ENCODE results near the gene TNFAIP8L2. TPM values are rescaled to one million over a fixed set of nuclear protein-coding genes. Genes with fewer than 3 reads are reported as not detected.
"Not testable (repeated sequence)": the region's sequence is repeated elsewhere in the genome, so short reads cannot be mapped to it uniquely, and the experiment has no call there.

Gene TNFAIP8L2
- total and polyA plus RNA-seq, 12 donors, result 1.4 to 19.9 (median 7.3) TPM

DNA sequence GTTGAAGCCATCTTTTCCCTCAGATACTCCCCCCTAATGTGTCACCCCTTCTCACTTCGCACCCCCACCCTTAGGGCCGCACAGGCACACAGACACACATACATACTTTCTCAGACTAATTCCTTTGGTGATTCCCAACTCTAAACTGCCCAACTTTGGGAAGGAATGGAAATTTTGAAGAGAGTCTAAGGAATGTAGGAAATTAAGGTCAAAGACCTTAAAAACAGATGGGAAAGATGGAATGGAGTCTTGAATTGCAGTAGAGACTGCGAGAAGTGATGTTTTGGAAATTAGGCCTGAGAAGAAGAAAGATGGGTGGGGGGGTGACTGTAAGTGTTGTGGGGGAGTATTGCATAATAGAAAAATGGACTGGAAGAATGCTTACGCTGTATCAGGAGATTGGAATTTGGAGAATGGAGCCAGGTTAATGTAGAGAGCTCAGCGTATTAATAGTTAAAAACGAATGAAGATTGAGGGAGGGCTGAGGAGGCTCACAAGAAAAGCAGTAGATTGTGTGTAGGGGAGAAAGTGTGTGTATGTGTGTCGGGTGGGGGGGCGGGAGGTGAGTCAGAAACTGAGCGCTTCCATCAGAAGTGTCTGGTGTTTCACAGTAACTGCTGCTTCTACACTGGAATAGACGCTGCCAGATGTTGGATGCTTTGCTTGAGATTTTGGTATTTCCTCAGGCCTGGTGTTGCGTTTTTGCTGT is 43.6 kb downstream of the TNFAIP8L2 start:
- Histone ChIP-seq H3K4me3 (peak overlapping the region in 3 of 4 donors; percentile 27 to 97 (median 61)), H3K4me1 (replicated peaks in 1 of 2) (peaks cover 32 to 46% of the 10 kb centered on the region in 2 donors), H3K27ac (peak overlapping the region in 3 of 5 donors; percentile 94 to 99 (median 95)), H3K9me3 (replicated peaks in 1 of 3) (no peaks in the 10 kb centered on the region), H3K36me3 (replicated peaks in 1 of 2) (peaks cover 0 to 16% of the 10 kb centered on the region in 2 donors), H3K27me3 (no peaks in the 10 kb centered on the region)
- TF ChIP-seq POLR2A (IDR thresholded peaks at IDR 0.05), result no peak
- TF ChIP-seq, protein P1, sequence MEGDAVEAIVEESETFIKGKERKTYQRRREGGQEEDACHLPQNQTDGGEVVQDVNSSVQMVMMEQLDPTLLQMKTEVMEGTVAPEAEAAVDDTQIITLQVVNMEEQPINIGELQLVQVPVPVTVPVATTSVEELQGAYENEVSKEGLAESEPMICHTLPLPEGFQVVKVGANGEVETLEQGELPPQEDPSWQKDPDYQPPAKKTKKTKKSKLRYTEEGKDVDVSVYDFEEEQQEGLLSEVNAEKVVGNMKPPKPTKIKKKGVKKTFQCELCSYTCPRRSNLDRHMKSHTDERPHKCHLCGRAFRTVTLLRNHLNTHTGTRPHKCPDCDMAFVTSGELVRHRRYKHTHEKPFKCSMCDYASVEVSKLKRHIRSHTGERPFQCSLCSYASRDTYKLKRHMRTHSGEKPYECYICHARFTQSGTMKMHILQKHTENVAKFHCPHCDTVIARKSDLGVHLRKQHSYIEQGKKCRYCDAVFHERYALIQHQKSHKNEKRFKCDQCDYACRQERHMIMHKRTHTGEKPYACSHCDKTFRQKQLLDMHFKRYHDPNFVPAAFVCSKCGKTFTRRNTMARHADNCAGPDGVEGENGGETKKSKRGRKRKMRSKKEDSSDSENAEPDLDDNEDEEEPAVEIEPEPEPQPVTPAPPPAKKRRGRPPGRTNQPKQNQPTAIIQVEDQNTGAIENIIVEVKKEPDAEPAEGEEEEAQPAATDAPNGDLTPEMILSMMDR (IDR thresholded peaks at IDR 0.05), result no peak
- peak in 3 of 7 donors; percentile 28 to 56 (median 46) for DNase-seq
- 14 to 23% (median 19%) methylated on average over 11 of the region's 11 CpGs for WGBS, 4 donors
- intact Hi-C loops (cut with DNase I), result loop anchor here (5.0 kb wide), 1 partner anchor 52 kb away; the partner anchor contains the start of gene PSMD4 (in 2 of the 2)

DNA sequence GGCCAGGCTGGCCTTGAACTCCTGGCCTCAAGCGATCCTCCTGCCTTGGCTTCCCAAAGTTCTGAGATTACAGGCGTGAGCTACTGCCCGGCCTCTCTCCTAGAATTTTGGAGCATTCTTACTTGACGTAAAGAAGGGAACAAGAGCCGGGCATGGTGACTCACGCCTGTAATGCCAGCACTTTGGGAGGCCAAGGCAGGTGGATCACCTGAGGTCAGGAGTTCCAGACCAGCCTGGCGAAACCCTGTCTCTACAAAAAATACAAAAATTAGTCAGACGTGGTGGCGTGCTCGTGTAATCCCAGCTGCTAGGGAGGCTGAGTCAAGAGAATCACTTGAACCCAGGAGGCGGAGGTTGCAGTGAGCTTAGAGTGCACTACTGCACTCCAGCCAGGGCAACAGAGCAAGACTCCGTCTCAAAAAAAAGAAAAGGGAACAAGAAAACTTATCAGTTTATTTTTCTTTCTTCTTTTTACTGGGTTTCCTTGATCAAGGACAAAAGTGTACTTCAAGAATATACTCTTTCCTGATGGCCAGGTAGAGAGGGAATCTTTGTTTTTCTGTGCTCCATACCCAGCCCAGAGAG is 49.0 kb downstream of the TNFAIP8L2 start:
- peaks cover 0 to 44% of the 10 kb centered on the region in 2 donors for H3K36me3 ChIP-seq (replicated peaks in 1 of 2)
- WGBS, 4 donors, result 76 to 89% (median 81%) methylated on average over 11 to 12 of the region's 12 CpGs
- H3K4me3 ChIP-seq; H3K27me3 ChIP-seq; intact Hi-C loops (cut with DNase I); H3K9me3 ChIP-seq (replicated peaks in 1 of 3); H3K27ac ChIP-seq: not testable (repeated sequence)
- peaks cover 18 to 29% of the 10 kb centered on the region in 2 donors for H3K4me1 ChIP-seq (replicated peaks in 1 of 2)
- DNase-seq, result peak in 2 of 7 donors; percentile 27 to 50

Other genes starting within 250 kb of the TNFAIP8L2 start
- 10 to 100 TPM; 12.6 to 52.9 (median 33.9) TPM for gene SETDB1, start 230.3 kb upstream of the TNFAIP8L2 start, total RNA-seq
- gene SETDB1, start 230.3 kb upstream of the TNFAIP8L2 start, polyA plus RNA-seq, result 10 to 100 TPM; 28.9 to 50.4 (median 41.3) TPM
- gene CERS2, start 181.8 kb upstream of the TNFAIP8L2 start, total RNA-seq, result 100 to 1,000 TPM; 289 to 682 (median 496) TPM
- gene CERS2, start 181.8 kb upstream of the TNFAIP8L2 start, polyA plus RNA-seq, result 100 to 1,000 TPM; 482 to 547 (median 520) TPM
- gene ANXA9, start 174.4 kb upstream of the TNFAIP8L2 start, total RNA-seq, result 1 to 10 TPM in 2 of 9 donors, under 1 TPM in 7; 0.22 to 3.2 (median 0.50) TPM
- gene ANXA9, start 174.4 kb upstream of the TNFAIP8L2 start, polyA plus RNA-seq, result under 1 TPM; 0.18 to 0.56 (median 0.40) TPM
- gene MINDY1, start 149.7 kb upstream of the TNFAIP8L2 start, total RNA-seq, result 10 to 100 TPM; 13.3 to 37.5 (median 32.7) TPM
- 10 to 100 TPM in 2 of 3 donors, 1 to 10 TPM in 1; 6.0 to 12.5 (median 12.5) TPM for gene MINDY1, start 149.7 kb upstream of the TNFAIP8L2 start, polyA plus RNA-seq
- gene PRUNE1, start 148.2 kb upstream of the TNFAIP8L2 start, total RNA-seq, result 10 to 100 TPM; 12.3 to 25.7 (median 20.0) TPM
- gene PRUNE1, start 148.2 kb upstream of the TNFAIP8L2 start, polyA plus RNA-seq, result 10 to 100 TPM; 10.2 to 16.1 (median 10.9) TPM
- gene BNIPL, start 120.1 kb upstream of the TNFAIP8L2 start, total RNA-seq, result 1 to 10 TPM in 1 of 9 donors, under 1 TPM in 5, not detected in 3; 0.11 to 2.4 (median 0.27) TPM
- 1 to 10 TPM in 1 of 3 donors, under 1 TPM in 2; 0.05 to 1.4 (median 0.24) TPM for gene BNIPL, start 120.1 kb upstream of the TNFAIP8L2 start, polyA plus RNA-seq
- gene C1orf56, start 108.9 kb upstream of the TNFAIP8L2 start, total RNA-seq, result 10 to 100 TPM in 7 of 9 donors, 1 to 10 TPM in 2; 3.9 to 29.7 (median 13.9) TPM
- 10 to 100 TPM in 1 of 3 donors, 1 to 10 TPM in 2; 8.3 to 10.3 (median 8.3) TPM for gene C1orf56, start 108.9 kb upstream of the TNFAIP8L2 start, polyA plus RNA-seq
- 100 to 1,000 TPM in 3 of 9 donors, 10 to 100 TPM in 6; 53.6 to 125 (median 88.2) TPM for gene CDC42SE1, start 97.0 kb upstream of the TNFAIP8L2 start, total RNA-seq
- gene CDC42SE1, start 97.0 kb upstream of the TNFAIP8L2 start, polyA plus RNA-seq, result 10 to 100 TPM; 45.5 to 85.8 (median 55.8) TPM
- gene MLLT11, start 96.3 kb upstream of the TNFAIP8L2 start, total RNA-seq, result 10 to 100 TPM in 2 of 9 donors, 1 to 10 TPM in 7; 1.6 to 31.9 (median 3.7) TPM
- 10 to 100 TPM in 1 of 3 donors, 1 to 10 TPM in 2; 4.3 to 17.4 (median 9.0) TPM for gene MLLT11, start 96.3 kb upstream of the TNFAIP8L2 start, polyA plus RNA-seq
- 10 to 100 TPM in 8 of 9 donors, 1 to 10 TPM in 1; 8.5 to 37.1 (median 12.1) TPM for gene GABPB2, start 85.9 kb upstream of the TNFAIP8L2 start, total RNA-seq
- 10 to 100 TPM in 2 of 3 donors, 1 to 10 TPM in 1; 8.3 to 15.3 (median 11.8) TPM for gene GABPB2, start 85.9 kb upstream of the TNFAIP8L2 start, polyA plus RNA-seq
- gene SEMA6C, start 10.0 kb upstream of the TNFAIP8L2 start, total RNA-seq, result 1 to 10 TPM in 8 of 9 donors, under 1 TPM in 1; 0.66 to 7.1 (median 3.6) TPM
- 10 to 100 TPM in 2 of 3 donors, under 1 TPM in 1; 0.88 to 40.5 (median 14.9) TPM for gene SEMA6C, start 10.0 kb upstream of the TNFAIP8L2 start, polyA plus RNA-seq
- gene LYSMD1, start 9.3 kb downstream of the TNFAIP8L2 start, total RNA-seq, result 10 to 100 TPM in 7 of 9 donors, 1 to 10 TPM in 2; 7.9 to 21.5 (median 14.6) TPM
- 10 to 100 TPM in 1 of 3 donors, 1 to 10 TPM in 2; 4.4 to 12.8 (median 9.1) TPM for gene LYSMD1, start 9.3 kb downstream of the TNFAIP8L2 start, polyA plus RNA-seq
- 10 to 100 TPM; 16.4 to 51.7 (median 33.0) TPM for gene SCNM1, start 9.5 kb downstream of the TNFAIP8L2 start, total RNA-seq
- 10 to 100 TPM; 47.2 to 89.0 (median 83.2) TPM for gene SCNM1, start 9.5 kb downstream of the TNFAIP8L2 start, polyA plus RNA-seq
- gene TMOD4, start 19.3 kb downstream of the TNFAIP8L2 start, total RNA-seq, result 1 to 10 TPM in 1 of 9 donors, under 1 TPM in 2, not detected in 6; 0.28 to 1.2 (median 0.60) TPM
- under 1 TPM in 2 of 3 donors, not detected in 1; 0.84 to 0.88 TPM for gene TMOD4, start 19.3 kb downstream of the TNFAIP8L2 start, polyA plus RNA-seq
- 10 to 100 TPM; 30.0 to 57.1 (median 39.1) TPM for gene VPS72, start 33.5 kb downstream of the TNFAIP8L2 start, total RNA-seq
- 10 to 100 TPM; 33.1 to 54.4 (median 41.3) TPM for gene VPS72, start 33.5 kb downstream of the TNFAIP8L2 start, polyA plus RNA-seq
- 10 to 100 TPM; 28.8 to 61.7 (median 47.1) TPM for gene PIP5K1A, start 41.9 kb downstream of the TNFAIP8L2 start, total RNA-seq
- gene PIP5K1A, start 41.9 kb downstream of the TNFAIP8L2 start, polyA plus RNA-seq, result 10 to 100 TPM; 31.2 to 46.1 (median 43.7) TPM
- gene PSMD4, start 98.1 kb downstream of the TNFAIP8L2 start, total RNA-seq, result 100 to 1,000 TPM in 8 of 9 donors, 10 to 100 TPM in 1; 99.5 to 380 (median 144) TPM
- gene PSMD4, start 98.1 kb downstream of the TNFAIP8L2 start, polyA plus RNA-seq, result 100 to 1,000 TPM; 200 to 323 (median 250) TPM
- gene ZNF687, start 125.7 kb downstream of the TNFAIP8L2 start, total RNA-seq, result 10 to 100 TPM; 11.1 to 38.3 (median 32.4) TPM
- 10 to 100 TPM in 1 of 3 donors, 1 to 10 TPM in 2; 7.5 to 18.5 (median 9.5) TPM for gene ZNF687, start 125.7 kb downstream of the TNFAIP8L2 start, polyA plus RNA-seq
- gene PI4KB, start 170.8 kb downstream of the TNFAIP8L2 start, total RNA-seq, result 10 to 100 TPM; 57.7 to 83.5 (median 66.3) TPM
- 10 to 100 TPM; 30.8 to 56.6 (median 37.6) TPM for gene PI4KB, start 170.8 kb downstream of the TNFAIP8L2 start, polyA plus RNA-seq
- gene RFX5, start 190.6 kb downstream of the TNFAIP8L2 start, total RNA-seq, result 10 to 100 TPM; 37.2 to 82.5 (median 57.1) TPM
- 10 to 100 TPM; 22.6 to 38.0 (median 37.9) TPM for gene RFX5, start 190.6 kb downstream of the TNFAIP8L2 start, polyA plus RNA-seq
- gene SELENBP1, start 216.1 kb downstream of the TNFAIP8L2 start, total RNA-seq, result 10 to 100 TPM; 13.3 to 41.6 (median 34.7) TPM
- gene SELENBP1, start 216.1 kb downstream of the TNFAIP8L2 start, polyA plus RNA-seq, result 10 to 100 TPM; 11.0 to 61.8 (median 32.3) TPM
- 100 to 1,000 TPM; 204 to 634 (median 299) TPM for gene PSMB4, start 242.9 kb downstream of the TNFAIP8L2 start, total RNA-seq
- 100 to 1,000 TPM; 364 to 544 (median 406) TPM for gene PSMB4, start 242.9 kb downstream of the TNFAIP8L2 start, polyA plus RNA-seq

Measured in adrenal gland (tissue), 12 donors.